H9 (cell line): ENCODE data around the gene NARS2. TPM values are rescaled to one million over a fixed set of nuclear protein-coding genes. Genes with fewer than 3 reads are reported as not detected.

ENCODE experiments used
- DNase-seq: peaks from one replicate; pipeline ENCODE4 v3.0.0-alpha.2; 2017
- H2AFZ ChIP-seq: one replicate; pipeline ENCODE4 v1.6.1; 2013; ENCODE audit warnings: mild to moderate bottlenecking, low read length, control low read depth, moderate library complexity
- H2AK5ac ChIP-seq: 2 replicates; pipeline ENCODE4 v1.6.1; 2013; ENCODE audit warnings: low read length, control low read depth, mixed read lengths; ENCODE audit not compliant: insufficient read length
- H2BK120ac ChIP-seq: one replicate; pipeline ENCODE4 v1.6.1; 2013; ENCODE audit warnings: low read depth, mild to moderate bottlenecking, low read length, control low read depth, inconsistent platforms; ENCODE audit not compliant: poor library complexity, severe bottlenecking
- H2BK12ac ChIP-seq: 2 replicates; pipeline ENCODE4 v1.6.1; 2013; ENCODE audit warnings: low read length, control low read depth, mixed read lengths, low read depth; ENCODE audit not compliant: insufficient read length
- H2BK15ac ChIP-seq: 2 replicates; pipeline ENCODE4 v1.6.1; 2013; ENCODE audit warnings: low read depth, low read length, control low read depth
- H2BK20ac ChIP-seq: one replicate; pipeline ENCODE4 v1.6.1; 2013; ENCODE audit warnings: low read depth, mild to moderate bottlenecking, low read length, control low read depth, inconsistent platforms; ENCODE audit not compliant: poor library complexity, severe bottlenecking
- H2BK5ac ChIP-seq: 2 replicates; pipeline ENCODE4 v1.6.1; 2013; ENCODE audit warnings: low read length, control low read depth, mixed read lengths; ENCODE audit not compliant: insufficient read length
- H3K14ac ChIP-seq: 2 replicates; pipeline ENCODE4 v1.6.1; 2013; ENCODE audit warnings: low read length, control low read depth; ENCODE audit not compliant: insufficient read depth
- H3K18ac ChIP-seq: 2 replicates; pipeline ENCODE4 v1.6.1; 2013; ENCODE audit warnings: low read depth, mild to moderate bottlenecking, mixed read lengths, low read length, control low read depth; ENCODE audit not compliant: insufficient read length
- H3K23ac ChIP-seq: 2 replicates; pipeline ENCODE4 v1.6.1; 2013; ENCODE audit warnings: low read length, control low read depth, mixed read lengths, low read depth; ENCODE audit not compliant: insufficient read length
- H3K23me2 ChIP-seq: 2 replicates; pipeline ENCODE4 v1.6.1; 2013; ENCODE audit warnings: low read depth, mild to moderate bottlenecking, mixed read lengths, low read length, control low read depth; ENCODE audit not compliant: insufficient read length, poor library complexity, severe bottlenecking
- H3K27ac ChIP-seq: 2 replicates; pipeline ENCODE4 v1.5.1; 2013; ENCODE audit warnings: low read length, control low read depth, mixed read lengths, low read depth; ENCODE audit not compliant: insufficient read length
- H3K27me3 ChIP-seq: 2 replicates; pipeline ENCODE4 v1.6.1; 2013; ENCODE audit warnings: low read length, control low read depth, inconsistent platforms; ENCODE audit not compliant: insufficient read depth
- H3K4ac ChIP-seq: 2 replicates; pipeline ENCODE4 v1.6.1; 2013; ENCODE audit warnings: low read depth, mild to moderate bottlenecking, control low read depth, inconsistent platforms, low read length, moderate library complexity
- H3K4me1 ChIP-seq: 2 replicates; pipeline ENCODE4 v1.6.1; 2013; ENCODE audit warnings: low read length, control low read depth, inconsistent platforms; ENCODE audit not compliant: insufficient read depth
- H3K4me2 ChIP-seq: 2 replicates; pipeline ENCODE4 v1.6.1; 2013; ENCODE audit warnings: low read length, control low read depth, mixed read lengths; ENCODE audit not compliant: insufficient read length, insufficient read depth
- H3K56ac ChIP-seq: 2 replicates; pipeline ENCODE4 v1.6.1; 2013; ENCODE audit warnings: low read depth, mild to moderate bottlenecking, mixed read lengths, low read length, control low read depth; ENCODE audit not compliant: insufficient read length
- H3K79me1 ChIP-seq: 2 replicates; pipeline ENCODE4 v1.6.1; 2013; ENCODE audit warnings: low read depth, mild to moderate bottlenecking, moderate library complexity, low read length, control low read depth, inconsistent platforms; ENCODE audit not compliant: insufficient read depth, poor library complexity, severe bottlenecking
- H3K79me2 ChIP-seq: 2 replicates; pipeline ENCODE4 v1.6.1; 2013; ENCODE audit warnings: low read length, control low read depth, inconsistent platforms; ENCODE audit not compliant: insufficient read depth
- H3K9ac ChIP-seq: 2 replicates; pipeline ENCODE4 v1.6.1; 2013; ENCODE audit warnings: low read length, control low read depth, mixed read lengths; ENCODE audit not compliant: insufficient read length; ENCODE audit errors: extremely low read depth
- H3K9me3 ChIP-seq: one replicate; pipeline ENCODE4 v1.6.1; 2013; ENCODE audit warnings: low read depth, low read length, inconsistent platforms; ENCODE audit not compliant: control insufficient read depth
- H3T11ph ChIP-seq: one replicate; pipeline ENCODE4 v1.6.1; 2013; ENCODE audit warnings: mild to moderate bottlenecking, low read length, control low read depth, inconsistent platforms
- H4K20me1 ChIP-seq: one replicate; pipeline ENCODE4 v1.6.1; 2013; ENCODE audit not compliant: control insufficient read depth, insufficient read length, insufficient read depth
- H4K5ac ChIP-seq: 2 replicates; pipeline ENCODE4 v1.6.1; 2013; ENCODE audit warnings: low read depth, mild to moderate bottlenecking, mixed read lengths, low read length, control low read depth; ENCODE audit not compliant: insufficient read length
- H4K8ac ChIP-seq: replicated peaks from 2 replicates; pipeline ENCODE4 v1.6.1; 2013; ENCODE audit warnings: low read length, control low read depth, mixed read lengths, low read depth; ENCODE audit not compliant: insufficient read length
- H4K91ac ChIP-seq: 2 replicates; pipeline ENCODE4 v1.6.1; 2013; ENCODE audit warnings: low read depth, mild to moderate bottlenecking, moderate library complexity, mixed read lengths, low read length, control low read depth; ENCODE audit not compliant: insufficient read length
- H3K27ac Mint-ChIP-seq, 3 experiments: 2 replicates in 2 of 3; 3 replicates in 1 of 3; pipeline ENCODE4 v1.8.0; 2020 to 2021; ENCODE audit warnings: mixed read lengths in 3 of 3, mild to moderate bottlenecking in 1 of 3, moderate library complexity in 1 of 3
- H3K27me3 Mint-ChIP-seq: 2 replicates; pipeline ENCODE4 v1.8.0; 2021; ENCODE audit warnings: low read depth, mild to moderate bottlenecking, moderate library complexity, mixed read lengths
- H3K36me3 Mint-ChIP-seq, 3 experiments: 2 replicates in 2 of 3; 3 replicates in 1 of 3; pipeline ENCODE4 v1.8.0; 2020 to 2021; ENCODE audit warnings: low read depth in 3 of 3, mixed read lengths in 3 of 3; ENCODE audit not compliant: insufficient read depth in 1 of 3
- H3K4me1 Mint-ChIP-seq, 2 experiments: 2 replicates each; pipeline ENCODE4 v1.8.0; 2020; ENCODE audit warnings: mixed read lengths in 2 of 2
- H3K4me3 Mint-ChIP-seq, 2 experiments: 2 replicates in 1 of 2; 3 replicates in 1 of 2; pipeline ENCODE4 v1.8.0; 2020 to 2021; ENCODE audit warnings: mild to moderate bottlenecking in 2 of 2, mixed read lengths in 2 of 2, moderate library complexity in 1 of 2
- H3K9me3 Mint-ChIP-seq, 2 experiments: 2 replicates in 1 of 2; 3 replicates in 1 of 2; pipeline ENCODE4 v1.8.0; 2020; ENCODE audit warnings: mild to moderate bottlenecking in 2 of 2, mixed read lengths in 2 of 2, moderate library complexity in 1 of 2
- CTCF ChIP-seq: fragments of 200-600 bp; sonication (generic); conservative IDR thresholded peaks from 3 replicates; pipeline ENCODE4 v1.8.0; 2021; ENCODE audit warnings: antibody characterized with exemption, mild to moderate bottlenecking
- WGBS: extraction: QIAGEN DNeasy Blood & Tissue Kit; methylation state at CpG from one replicate; pipeline ENCODE4 v1.1.7; 2013; ENCODE audit warnings: missing lambda C conversion rate, low lambda C conversion rate, mixed read lengths; ENCODE audit not compliant: insufficient read length; ENCODE audit errors: extremely low coverage; 5-methylcytosine and 5-hydroxymethylcytosine counted together
- total RNA-seq: library from RNA; stranded (reverse); gene quantifications from 2 replicates; pipeline ENCODE4 v1.2.1, GENCODE V29; 2021

Gene NARS2
- total RNA-seq, 1 experiment from 2014 or later: 29.7 TPM

- no peak overlapping the region for H2BK5ac ChIP-seq
- H2BK120ac ChIP-seq: no peak overlapping the region
- no peak overlapping the region for H3K4ac ChIP-seq
- H2AFZ ChIP-seq: no peak overlapping the region
- H3K23ac ChIP-seq: no peak overlapping the region
- no peak overlapping the region for H3K14ac ChIP-seq
- no peak overlapping the region for H4K5ac ChIP-seq
- no peak for DNase-seq
- no peaks in the 10 kb centered on the region for H3K27me3 Mint-ChIP-seq
- no peak overlapping the region for H3T11ph ChIP-seq
- H2BK12ac ChIP-seq: no peak overlapping the region
- no peaks in the 10 kb centered on the region for H3K9me3 ChIP-seq
- H3K4me1 ChIP-seq: peaks cover 8% of the 10 kb centered on the region
- H3K4me2 ChIP-seq: no peak overlapping the region
- H2BK15ac ChIP-seq: no peak overlapping the region
- peaks cover 0 to 6% of the 10 kb centered on the region in 2 experiments; a peak in 2 of 5 replicates for H3K9me3 Mint-ChIP-seq
- no peaks in the 10 kb centered on the region for H3K79me1 ChIP-seq
- H3K18ac ChIP-seq: no peak overlapping the region
- H3K4me3 Mint-ChIP-seq: peak overlapping the region in 1 of 2 experiments; percentile 24; a peak in 2 of 5 replicates
- peaks cover 15 to 24% (median 20%) of the 10 kb centered on the region in 3 experiments for H3K36me3 Mint-ChIP-seq
- H3K27me3 ChIP-seq: no peaks in the 10 kb centered on the region
- no peak overlapping the region for H3K56ac ChIP-seq
- H3K27ac ChIP-seq: no peak overlapping the region
- no peak overlapping the region for H2AK5ac ChIP-seq
- H2BK20ac ChIP-seq: no peak overlapping the region
- no peak overlapping the region for H4K8ac ChIP-seq
- no peaks in the 10 kb centered on the region for H4K20me1 ChIP-seq
- TF ChIP-seq CTCF: no peak
- no peaks in the 10 kb centered on the region for H3K79me2 ChIP-seq
- no peak overlapping the region for H3K9ac ChIP-seq
- no peaks in the 10 kb centered on the region for H3K23me2 ChIP-seq
- H3K27ac Mint-ChIP-seq: peak overlapping the region; percentile 62 to 95 (median 95); a peak in 6 of 7 replicates
- no peak overlapping the region for H4K91ac ChIP-seq
- peaks cover 29 to 36% of the 10 kb centered on the region in 2 experiments for H3K4me1 Mint-ChIP-seq
- no CpG with 5 or more reads among the region's 3 CpGs for WGBS
These were observed 24.8 kb downstream of the NARS2 start for GRCh38 chr11:78549624-78550409.
